Measurements from ENCODE around the gene VEGFB.

VEGFB gene

GRCh38 chr11:64284048-64284961 is 49.9 kb downstream of the VEGFB start, which contains the start of gene BAD:
Gene BAD (minus strand): TSS chr11:64284665. CDS start chr11:64284368, 297 bp downstream.
- peak; percentile 99 for DNase-seq (ENCODE audit: low spot score)

DNA sequence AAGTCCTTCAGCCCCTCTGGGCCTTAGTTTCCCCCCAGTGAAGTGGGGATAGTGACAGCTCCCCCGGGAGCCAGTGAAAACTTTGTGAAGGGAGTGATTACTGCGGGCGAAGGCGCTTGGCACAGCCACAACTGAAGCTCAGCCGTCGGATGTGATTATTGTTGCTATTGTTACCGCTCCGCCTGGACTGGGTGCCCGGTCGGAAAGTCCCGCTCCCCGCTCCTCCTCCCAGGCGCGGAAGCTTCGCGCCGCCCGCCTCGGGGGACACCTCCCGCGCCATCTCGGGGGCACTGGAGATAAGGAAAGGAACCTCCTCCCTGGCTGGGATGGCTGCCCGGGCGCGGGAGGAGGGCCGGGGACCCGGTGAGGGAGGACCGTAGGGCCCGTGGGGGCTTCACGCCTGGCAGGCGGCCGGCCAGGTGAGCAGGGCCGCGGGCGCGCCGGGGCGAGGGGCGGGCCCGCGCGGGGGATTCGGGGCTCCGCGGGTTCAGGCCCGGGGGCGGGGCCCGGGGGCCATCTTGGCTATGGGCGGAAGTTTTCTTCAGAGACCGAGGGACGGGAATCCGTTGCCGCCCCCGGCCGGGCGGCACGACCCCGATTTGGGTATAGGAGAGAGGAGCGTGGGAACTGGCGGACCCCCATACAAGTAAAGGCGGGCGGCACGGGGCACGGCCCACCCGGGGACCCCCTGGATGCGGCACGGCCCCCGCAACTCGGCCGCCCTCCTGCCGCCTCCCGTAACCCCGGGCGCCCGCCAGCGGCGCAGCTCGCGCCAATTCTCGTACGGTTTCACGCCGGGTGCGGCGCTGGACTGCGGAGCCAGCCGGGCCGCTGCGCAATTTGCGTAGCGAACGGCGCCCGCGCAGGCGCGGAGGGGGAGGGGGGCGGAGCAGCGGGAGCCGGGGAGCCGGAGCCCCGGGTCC is 50.8 kb downstream of the VEGFB start, which contains the start of gene GPR137:
Gene GPR137 (plus strand): TSS at position 887 of the 923 bp plus-strand sequence. CDS start 677 bp downstream, outside the sequence.
- DNase-seq (ENCODE audit: low spot score): peak; percentile 95

DNA sequence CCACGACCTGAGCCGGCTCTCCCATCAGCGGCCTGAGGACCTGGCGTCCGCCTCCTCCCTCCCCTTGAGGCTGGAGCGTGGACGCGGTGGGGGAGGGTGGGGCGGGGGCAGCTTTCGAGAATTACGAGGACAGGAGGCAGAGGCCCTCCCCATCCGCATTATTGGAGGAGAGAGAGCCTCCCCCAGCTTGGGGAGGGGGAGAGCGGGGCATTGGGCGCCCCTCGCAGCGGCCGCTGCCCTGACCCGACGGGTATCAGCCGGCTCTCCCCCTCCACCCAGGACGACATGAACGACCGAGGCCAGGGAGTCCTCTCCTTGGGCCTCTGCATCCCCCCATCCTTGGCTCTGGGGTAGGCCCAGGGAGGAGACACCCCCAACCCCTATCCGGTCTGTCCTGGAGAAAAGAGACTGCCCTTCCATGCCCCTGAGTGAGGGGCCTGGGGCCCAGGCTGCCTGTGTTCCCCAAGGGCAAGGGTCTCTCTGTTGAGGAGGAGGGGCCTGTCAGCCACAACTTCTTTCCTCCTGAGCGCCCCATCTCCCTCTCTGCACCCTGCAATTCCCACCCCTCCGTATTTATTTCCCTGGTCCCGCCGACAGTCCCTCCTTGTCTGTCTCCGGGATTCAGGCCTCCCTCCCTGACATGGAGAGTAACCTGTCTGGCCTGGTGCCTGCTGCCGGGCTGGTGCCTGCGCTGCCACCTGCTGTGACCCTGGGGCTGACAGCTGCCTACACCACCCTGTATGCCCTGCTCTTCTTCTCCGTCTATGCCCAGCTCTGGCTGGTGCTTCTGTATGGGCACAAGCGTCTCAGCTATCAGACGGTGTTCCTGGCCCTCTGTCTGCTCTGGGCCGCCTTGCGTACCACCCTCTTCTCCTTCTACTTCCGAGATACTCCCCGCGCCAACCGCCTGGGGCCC is 51.8 kb downstream of the VEGFB start:
- DNase-seq (ENCODE audit: low spot score): no peak

DNA sequence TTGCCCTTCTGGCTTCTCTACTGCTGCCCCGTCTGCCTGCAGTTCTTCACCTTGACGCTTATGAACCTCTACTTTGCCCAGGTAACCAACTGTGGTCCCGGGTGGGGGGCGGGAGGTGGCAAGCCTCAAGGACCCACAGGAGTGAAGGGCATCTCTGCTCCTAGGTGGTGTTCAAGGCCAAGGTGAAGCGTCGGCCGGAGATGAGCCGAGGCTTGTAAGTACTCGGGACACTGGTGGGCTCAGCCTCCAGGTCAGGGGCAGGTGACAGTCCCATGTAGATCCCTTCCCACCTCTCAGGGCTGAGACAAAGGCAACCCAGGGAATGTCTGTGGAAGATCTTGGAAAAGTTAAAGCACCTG is 52.4 kb downstream of the VEGFB start:
- no peak for DNase-seq (ENCODE audit: low spot score)

- DNase-seq (ENCODE audit: low spot score): no peak
These were observed 53.4 kb downstream of the VEGFB start for GRCh38 chr11:64287676-64288352.

GRCh38 chr11:64288353-64288750 is 54.0 kb downstream of the VEGFB start:
- DNase-seq (ENCODE audit: low spot score): no peak

Data from AG08395 (cell line).